ENCODE results near the gene GPR135. TPM values are rescaled to one million over a fixed set of nuclear protein-coding genes. Genes with fewer than 3 reads are reported as not detected.

Gene GPR135, protein sequence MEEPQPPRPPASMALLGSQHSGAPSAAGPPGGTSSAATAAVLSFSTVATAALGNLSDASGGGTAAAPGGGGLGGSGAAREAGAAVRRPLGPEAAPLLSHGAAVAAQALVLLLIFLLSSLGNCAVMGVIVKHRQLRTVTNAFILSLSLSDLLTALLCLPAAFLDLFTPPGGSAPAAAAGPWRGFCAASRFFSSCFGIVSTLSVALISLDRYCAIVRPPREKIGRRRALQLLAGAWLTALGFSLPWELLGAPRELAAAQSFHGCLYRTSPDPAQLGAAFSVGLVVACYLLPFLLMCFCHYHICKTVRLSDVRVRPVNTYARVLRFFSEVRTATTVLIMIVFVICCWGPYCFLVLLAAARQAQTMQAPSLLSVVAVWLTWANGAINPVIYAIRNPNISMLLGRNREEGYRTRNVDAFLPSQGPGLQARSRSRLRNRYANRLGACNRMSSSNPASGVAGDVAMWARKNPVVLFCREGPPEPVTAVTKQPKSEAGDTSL
- 1 to 10 TPM; 4.1 to 5.0 TPM for total RNA-seq

DNA sequence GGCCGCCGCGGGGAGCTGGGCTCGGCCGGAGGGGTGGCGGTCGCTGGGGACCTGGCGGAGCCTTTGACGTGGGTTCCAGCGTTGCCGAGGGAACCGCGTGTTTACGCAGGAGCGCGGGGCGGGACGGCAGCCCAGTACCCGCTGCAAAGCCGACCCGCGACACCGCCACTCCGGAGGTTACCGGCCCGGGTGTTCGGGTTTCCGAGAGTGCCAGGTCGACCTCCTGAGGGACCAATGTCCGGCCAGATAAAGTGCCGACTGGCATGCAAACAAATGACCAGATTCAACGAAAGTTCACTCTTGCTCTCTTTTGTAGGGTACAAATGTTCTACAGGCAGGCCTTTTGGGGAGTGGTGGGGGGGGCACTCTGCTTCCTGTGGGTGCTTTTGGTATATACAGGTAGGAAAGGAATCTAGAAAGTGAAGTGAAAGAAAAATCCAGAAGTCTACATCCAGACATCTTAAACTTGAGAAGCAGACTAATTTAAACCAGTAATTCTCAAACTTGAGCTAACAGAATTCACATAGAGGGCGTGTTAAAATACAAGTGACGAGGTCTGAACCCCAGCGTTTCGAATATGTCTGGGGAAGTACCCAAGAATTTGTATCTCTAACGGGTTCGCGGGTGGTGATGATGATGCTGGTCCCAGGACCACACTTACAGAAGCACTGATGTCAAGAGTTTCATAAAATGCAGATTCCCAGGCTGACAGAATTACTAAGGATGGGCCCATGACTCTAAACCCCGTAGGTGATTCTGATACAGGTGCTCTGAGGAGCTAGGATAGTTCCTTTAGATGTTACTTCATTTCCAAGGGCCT, at the start of gene GPR135:
Gene GPR135 (minus strand): TSS at position 65 of the 820 bp plus-strand sequence. CDS start 154 bp downstream, outside the sequence.
- no peak for DNase-seq (ENCODE audit: low spot score)
- H3K36me3 ChIP-seq = peaks cover 7% of the 10 kb centered on the region
- H3K9me3 ChIP-seq = no peaks in the 10 kb centered on the region
- peak within 1 kb of the TSS; percentile 57 to 70 for H3K4me3 ChIP-seq
- TF ChIP-seq, protein P1, sequence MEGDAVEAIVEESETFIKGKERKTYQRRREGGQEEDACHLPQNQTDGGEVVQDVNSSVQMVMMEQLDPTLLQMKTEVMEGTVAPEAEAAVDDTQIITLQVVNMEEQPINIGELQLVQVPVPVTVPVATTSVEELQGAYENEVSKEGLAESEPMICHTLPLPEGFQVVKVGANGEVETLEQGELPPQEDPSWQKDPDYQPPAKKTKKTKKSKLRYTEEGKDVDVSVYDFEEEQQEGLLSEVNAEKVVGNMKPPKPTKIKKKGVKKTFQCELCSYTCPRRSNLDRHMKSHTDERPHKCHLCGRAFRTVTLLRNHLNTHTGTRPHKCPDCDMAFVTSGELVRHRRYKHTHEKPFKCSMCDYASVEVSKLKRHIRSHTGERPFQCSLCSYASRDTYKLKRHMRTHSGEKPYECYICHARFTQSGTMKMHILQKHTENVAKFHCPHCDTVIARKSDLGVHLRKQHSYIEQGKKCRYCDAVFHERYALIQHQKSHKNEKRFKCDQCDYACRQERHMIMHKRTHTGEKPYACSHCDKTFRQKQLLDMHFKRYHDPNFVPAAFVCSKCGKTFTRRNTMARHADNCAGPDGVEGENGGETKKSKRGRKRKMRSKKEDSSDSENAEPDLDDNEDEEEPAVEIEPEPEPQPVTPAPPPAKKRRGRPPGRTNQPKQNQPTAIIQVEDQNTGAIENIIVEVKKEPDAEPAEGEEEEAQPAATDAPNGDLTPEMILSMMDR (IDR thresholded peaks at IDR 0.05) = no peak
- no peaks in the 10 kb centered on the region for H3K27me3 ChIP-seq
- peaks cover 0 to 9% of the 10 kb centered on the region in 2 donors for H3K4me1 ChIP-seq
- peak within 1 kb of the TSS; percentile 83 to 91 for H3K27ac ChIP-seq

DNA sequence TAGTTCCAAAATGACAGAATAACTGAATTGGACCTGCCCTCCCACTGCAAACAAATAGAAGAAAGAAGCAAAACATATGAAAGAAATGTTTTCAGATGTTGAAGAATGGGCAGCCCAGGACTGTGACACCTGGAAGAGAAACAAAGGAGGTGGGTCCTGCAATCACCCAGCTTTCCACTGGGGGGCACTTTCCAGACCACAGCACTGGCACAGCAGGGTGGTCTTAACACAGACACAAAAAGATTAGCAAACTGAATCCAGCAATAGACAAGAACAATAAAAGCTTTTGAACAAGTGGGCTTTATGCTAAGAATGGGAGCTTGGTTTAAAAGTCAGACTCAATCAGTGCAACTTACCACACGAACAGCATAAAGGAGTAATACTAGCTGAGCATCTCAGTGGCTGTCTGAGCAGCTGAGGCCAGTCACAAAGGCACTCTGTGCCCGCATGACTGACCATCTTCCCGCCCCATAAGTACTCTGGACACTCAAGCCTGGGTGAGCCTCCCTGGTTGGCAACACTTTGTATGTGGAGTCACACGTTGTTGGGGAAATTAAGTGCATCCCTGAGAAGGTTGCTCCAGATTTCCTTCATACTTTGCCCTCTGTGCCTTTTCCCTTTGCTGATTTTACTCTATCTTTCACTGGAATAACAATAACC, 46.9 kb upstream of the GPR135 start:
- H3K9me3 ChIP-seq = no peaks in the 10 kb centered on the region
- no peaks in the 10 kb centered on the region for H3K4me1 ChIP-seq
- no peak overlapping the region for H3K27ac ChIP-seq
- H3K36me3 ChIP-seq = no peaks in the 10 kb centered on the region
- TF ChIP-seq, protein P1 (IDR thresholded peaks at IDR 0.05) = peak; percentile 18 to 39
- H3K27me3 ChIP-seq = no peaks in the 10 kb centered on the region
- H3K4me3 ChIP-seq = no peak overlapping the region
- DNase-seq (ENCODE audit: low spot score) = no peak

DNA sequence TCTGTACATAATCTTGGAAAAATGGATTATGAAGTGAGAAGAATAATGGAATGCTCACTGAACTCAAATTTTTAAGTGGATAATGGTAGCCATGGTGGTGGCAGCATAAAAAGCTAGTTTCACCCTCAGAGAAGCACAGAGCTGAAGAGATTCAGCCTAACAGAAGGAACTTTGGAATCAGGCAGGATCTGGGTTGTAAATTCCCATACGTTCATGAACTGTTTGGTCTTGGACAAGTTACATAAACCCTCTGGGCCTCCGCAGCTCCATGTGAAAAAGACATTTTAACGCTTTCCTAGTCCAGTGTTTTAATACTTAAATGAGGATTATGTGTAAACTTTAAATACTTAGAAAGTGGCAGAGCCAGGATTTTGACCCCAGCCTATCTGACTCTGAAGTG, 45.8 kb upstream of the GPR135 start:
- no peak for DNase-seq (ENCODE audit: low spot score)
- H3K4me3 ChIP-seq = no peak overlapping the region
- H3K36me3 ChIP-seq = no peaks in the 10 kb centered on the region
- H3K9me3 ChIP-seq = no peaks in the 10 kb centered on the region
- no peaks in the 10 kb centered on the region for H3K27me3 ChIP-seq
- TF ChIP-seq, protein P1 (IDR thresholded peaks at IDR 0.05) = no peak
- no peaks in the 10 kb centered on the region for H3K4me1 ChIP-seq
- H3K27ac ChIP-seq = no peak overlapping the region

DNA sequence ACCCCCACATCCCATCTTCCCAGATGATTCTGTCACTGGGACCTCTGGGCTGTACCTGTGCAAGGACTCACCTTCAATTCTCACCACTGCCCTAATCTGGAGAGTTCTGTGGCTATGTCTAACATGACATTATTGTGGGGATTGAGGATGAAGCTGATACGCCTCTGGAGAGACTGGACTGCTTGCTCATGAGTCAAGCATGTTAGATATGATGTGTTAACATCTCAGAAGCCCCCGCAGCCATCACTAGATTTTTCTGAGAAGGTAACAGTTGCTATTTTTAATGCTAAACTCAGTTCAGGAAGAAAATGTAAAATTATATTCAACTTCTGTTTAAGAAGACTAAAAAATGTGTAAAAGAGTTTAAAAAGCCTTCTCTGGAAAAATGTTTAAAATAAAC, 44.8 kb upstream of the GPR135 start:
- DNase-seq (ENCODE audit: low spot score) = no peak
- TF ChIP-seq, protein P1 (IDR thresholded peaks at IDR 0.05) = no peak
- Histone ChIP-seq H3K27ac (no peak overlapping the region), H3K4me1 (no peaks in the 10 kb centered on the region), H3K4me3 (no peak overlapping the region), H3K27me3 (no peaks in the 10 kb centered on the region), H3K9me3 (no peaks in the 10 kb centered on the region), H3K36me3 (no peaks in the 10 kb centered on the region)

DNA sequence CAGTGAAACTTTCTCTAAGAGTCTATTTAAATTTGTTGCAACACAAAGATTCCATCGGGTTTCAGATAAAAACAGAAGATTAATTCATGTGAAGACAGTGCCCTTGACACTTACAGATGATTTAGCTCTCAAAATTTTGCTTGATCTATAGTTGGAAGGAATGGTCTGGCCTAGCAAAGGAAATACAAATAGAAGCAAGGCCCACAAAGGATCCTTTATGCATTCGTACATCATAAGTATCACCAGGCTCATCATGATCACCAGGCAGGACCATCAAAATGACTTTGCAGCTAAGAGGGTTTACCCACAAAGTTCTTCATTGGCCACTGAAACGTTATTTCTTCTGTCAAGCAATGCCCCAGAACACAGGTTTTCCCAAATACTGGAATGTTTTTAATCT, 43.9 kb upstream of the GPR135 start:
- Histone ChIP-seq H3K36me3 (peaks cover 8% of the 10 kb centered on the region), H3K27me3 (no peaks in the 10 kb centered on the region), H3K9me3 (no peaks in the 10 kb centered on the region), H3K27ac (no peak overlapping the region), H3K4me3 (no peak overlapping the region), H3K4me1 (no peaks in the 10 kb centered on the region)
- TF ChIP-seq, protein P1 (IDR thresholded peaks at IDR 0.05) = no peak
- DNase-seq (ENCODE audit: low spot score) = no peak
